KMS-11 (cell line): ENCODE results near the gene DZIP1L.

Experiments used
- H2AFZ ChIP-seq: fragments of 200-600 bp; sonication (generic); 2 replicates; pipeline ENCODE4 v1.6.1; 2016; ENCODE audit warnings: antibody characterized with exemption, mixed run types, low read depth
- H3K27ac ChIP-seq: fragments of 200-600 bp; sonication (generic); 2 replicates; pipeline ENCODE4 v1.6.1; 2016; ENCODE audit warnings: mild to moderate bottlenecking, mixed run types
- H3K27me3 ChIP-seq: fragments of 200-600 bp; sonication (generic); 2 replicates; pipeline ENCODE4 v1.6.1; 2017; ENCODE audit warnings: mild to moderate bottlenecking, low read depth, mixed run types, moderate library complexity; ENCODE audit not compliant: insufficient read depth
- H3K36me3 ChIP-seq: fragments of 200-600 bp; sonication (generic); 2 replicates; pipeline ENCODE4 v1.6.1; 2017; ENCODE audit warnings: mild to moderate bottlenecking, mixed run types; ENCODE audit not compliant: insufficient read depth
- H3K4me1 ChIP-seq: fragments of 200-600 bp; sonication (generic); 2 replicates; pipeline ENCODE4 v1.6.1; 2016; ENCODE audit warnings: mild to moderate bottlenecking, low read depth, mixed run types; ENCODE audit not compliant: poor library complexity, severe bottlenecking
- H3K4me2 ChIP-seq: fragments of 200-600 bp; sonication (generic); 2 replicates; pipeline ENCODE4 v1.7.0; 2016; ENCODE audit warnings: mild to moderate bottlenecking, mixed run types
- H3K4me3 ChIP-seq: fragments of 200-600 bp; sonication (generic); IDR thresholded peaks from 2 replicates; pipeline ENCODE4 v1.6.1; 2017; ENCODE audit warnings: low read depth, low read length, mixed read lengths; ENCODE audit not compliant: insufficient read depth
- H3K79me2 ChIP-seq: fragments of 200-600 bp; sonication (generic); 2 replicates; pipeline ENCODE4 v1.6.1; 2016; ENCODE audit warnings: low read depth, mixed run types; ENCODE audit not compliant: insufficient read depth
- H3K9ac ChIP-seq: fragments of 200-600 bp; sonication (generic); 2 replicates; pipeline ENCODE4 v1.6.1; 2016; ENCODE audit warnings: mild to moderate bottlenecking, mixed run types
- H4K20me1 ChIP-seq: fragments of 200-600 bp; sonication (generic); 2 replicates; pipeline ENCODE4 v1.6.1; 2016; ENCODE audit warnings: mild to moderate bottlenecking, mixed run types; ENCODE audit not compliant: insufficient read depth
- TF ChIP-seq, protein P1 (sequence below): fragments of 200-600 bp; sonication (generic); conservative IDR thresholded peaks from 2 replicates; pipeline ENCODE4 v1.6.1; 2017; ENCODE audit warnings: low read depth, mild to moderate bottlenecking, antibody characterized with exemption, low read length, moderate library complexity, mixed read lengths

DZIP1L gene

DNA sequence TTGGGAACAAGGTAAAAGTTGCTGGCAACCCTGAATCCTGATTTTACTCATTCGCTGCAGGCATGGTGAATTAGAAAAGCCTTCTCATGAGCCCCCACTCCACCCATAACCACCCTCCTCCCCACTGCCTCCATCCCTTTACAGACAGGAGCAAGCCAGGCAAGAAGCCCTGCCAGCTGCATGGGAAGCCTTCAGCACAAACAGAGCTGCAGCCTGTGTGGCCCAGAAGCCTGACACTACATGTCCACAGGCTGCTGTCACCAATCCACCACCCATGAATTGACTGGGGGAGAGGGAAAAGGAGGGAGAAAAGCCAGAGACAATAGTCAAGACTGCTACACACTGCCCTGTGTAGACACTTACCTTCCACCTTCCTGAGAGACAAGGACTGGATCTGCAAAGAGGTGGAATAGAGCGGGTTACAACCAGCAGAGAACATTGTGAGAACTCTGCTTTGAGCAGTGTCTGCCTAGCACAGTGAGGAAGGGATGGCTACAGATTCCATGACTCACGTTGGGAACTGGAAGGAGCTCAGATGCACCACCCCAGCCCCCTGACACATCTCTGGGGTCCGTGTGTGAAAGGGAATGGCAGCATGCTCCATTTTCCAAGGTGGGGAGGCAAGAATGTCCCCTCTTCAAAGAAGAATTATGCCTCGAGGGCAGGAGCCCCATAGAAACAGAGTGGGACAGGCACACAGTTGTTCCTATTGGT, 33.9 kb downstream of the DZIP1L start:
- no peaks in the 10 kb centered on the region for H4K20me1 ChIP-seq
- H3K4me2 ChIP-seq: peak overlapping the region; percentile 52; the same call in 1 of the 2 replicates
- no peaks in the 10 kb centered on the region for H3K36me3 ChIP-seq
- TF ChIP-seq, protein P1, sequence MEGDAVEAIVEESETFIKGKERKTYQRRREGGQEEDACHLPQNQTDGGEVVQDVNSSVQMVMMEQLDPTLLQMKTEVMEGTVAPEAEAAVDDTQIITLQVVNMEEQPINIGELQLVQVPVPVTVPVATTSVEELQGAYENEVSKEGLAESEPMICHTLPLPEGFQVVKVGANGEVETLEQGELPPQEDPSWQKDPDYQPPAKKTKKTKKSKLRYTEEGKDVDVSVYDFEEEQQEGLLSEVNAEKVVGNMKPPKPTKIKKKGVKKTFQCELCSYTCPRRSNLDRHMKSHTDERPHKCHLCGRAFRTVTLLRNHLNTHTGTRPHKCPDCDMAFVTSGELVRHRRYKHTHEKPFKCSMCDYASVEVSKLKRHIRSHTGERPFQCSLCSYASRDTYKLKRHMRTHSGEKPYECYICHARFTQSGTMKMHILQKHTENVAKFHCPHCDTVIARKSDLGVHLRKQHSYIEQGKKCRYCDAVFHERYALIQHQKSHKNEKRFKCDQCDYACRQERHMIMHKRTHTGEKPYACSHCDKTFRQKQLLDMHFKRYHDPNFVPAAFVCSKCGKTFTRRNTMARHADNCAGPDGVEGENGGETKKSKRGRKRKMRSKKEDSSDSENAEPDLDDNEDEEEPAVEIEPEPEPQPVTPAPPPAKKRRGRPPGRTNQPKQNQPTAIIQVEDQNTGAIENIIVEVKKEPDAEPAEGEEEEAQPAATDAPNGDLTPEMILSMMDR: no peak
- no peak overlapping the region for H3K4me3 ChIP-seq
- H3K79me2 ChIP-seq: no peaks in the 10 kb centered on the region
- no peak overlapping the region for H3K9ac ChIP-seq
- H3K4me1 ChIP-seq: peaks cover 22% of the 10 kb centered on the region
- H3K27me3 ChIP-seq: no peaks in the 10 kb centered on the region
- H2AFZ ChIP-seq: no peak overlapping the region
- H3K27ac ChIP-seq: no peak overlapping the region

DNA sequence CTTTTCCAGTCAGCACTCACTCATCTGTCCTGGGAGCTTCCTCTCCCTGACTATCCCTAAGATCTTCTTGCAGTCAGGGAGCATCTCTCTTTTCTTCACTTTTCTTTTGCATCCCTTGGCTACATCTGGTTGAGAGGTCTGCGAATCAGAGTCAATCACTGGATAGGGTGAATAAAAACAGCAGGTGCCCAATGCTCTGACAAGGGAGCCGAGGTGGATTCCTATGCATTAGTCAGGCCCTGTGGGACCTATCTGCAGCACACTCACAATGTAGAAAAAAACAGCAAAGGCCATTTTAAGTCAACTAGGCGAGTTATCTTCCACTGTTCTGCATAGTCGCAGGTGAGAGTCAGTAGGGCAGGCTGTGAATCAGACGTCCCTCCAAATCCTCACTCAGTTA, 35.5 kb downstream of the DZIP1L start:
- no peak overlapping the region for H3K27ac ChIP-seq
- no peaks in the 10 kb centered on the region for H3K36me3 ChIP-seq
- H2AFZ ChIP-seq: no peak overlapping the region
- H4K20me1 ChIP-seq: no peaks in the 10 kb centered on the region
- H3K4me2 ChIP-seq: no peak overlapping the region
- no peaks in the 10 kb centered on the region for H3K27me3 ChIP-seq
- H3K4me1 ChIP-seq: peaks cover 22% of the 10 kb centered on the region
- TF ChIP-seq, protein P1: no peak
- no peak overlapping the region for H3K9ac ChIP-seq
- H3K4me3 ChIP-seq: no peak overlapping the region
- H3K79me2 ChIP-seq: no peaks in the 10 kb centered on the region

DNA sequence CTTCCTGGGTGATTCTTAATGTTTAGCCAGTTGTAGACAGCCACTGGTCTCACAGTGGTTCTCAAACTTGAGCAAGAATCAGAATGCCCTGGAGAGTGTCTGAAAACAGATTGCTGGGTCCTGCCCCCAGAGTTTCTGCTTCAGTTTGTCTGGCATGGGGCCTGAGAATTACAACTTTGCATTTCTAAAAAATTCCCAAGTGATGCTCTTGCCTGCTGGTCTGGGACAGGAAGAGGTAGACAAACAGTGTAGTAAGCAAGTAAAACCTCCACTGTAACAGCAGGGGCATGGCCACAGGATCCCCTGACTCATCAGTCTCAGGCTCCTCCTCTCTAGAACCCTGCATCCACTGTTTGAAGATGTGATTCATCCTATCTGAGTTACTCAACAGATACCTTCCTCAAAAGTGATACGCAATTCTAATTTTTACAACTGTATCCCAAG, 36.5 kb downstream of the DZIP1L start:
- Histone ChIP-seq H3K79me2 (no peaks in the 10 kb centered on the region), H3K4me1 (peaks cover 22% of the 10 kb centered on the region), H2AFZ (no peak overlapping the region), H3K4me3 (no peak overlapping the region), H3K4me2 (no peak overlapping the region), H3K36me3 (no peaks in the 10 kb centered on the region), H3K27me3 (no peaks in the 10 kb centered on the region), H3K27ac (no peak overlapping the region), H3K9ac (no peak overlapping the region), H4K20me1 (no peaks in the 10 kb centered on the region)
- TF ChIP-seq, protein P1: no peak

DNA sequence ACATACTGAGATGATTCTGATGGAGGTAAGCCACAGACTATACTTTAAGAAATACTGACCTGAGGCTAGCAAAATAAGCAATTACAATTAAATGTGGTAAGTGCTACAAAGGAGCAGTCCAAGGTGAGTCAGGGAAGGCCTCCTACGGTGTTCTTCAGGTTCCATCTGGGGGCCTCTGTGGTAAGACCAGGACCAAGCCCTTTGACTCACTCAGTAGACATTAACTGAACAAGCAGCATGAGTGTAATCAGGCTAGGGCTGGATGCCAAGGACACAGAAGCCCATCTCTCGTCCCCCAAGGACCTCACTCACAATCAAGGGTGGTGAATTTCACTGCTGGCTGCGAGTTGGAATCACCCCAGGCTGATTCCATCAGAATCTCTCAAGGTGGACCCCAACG, 37.3 kb downstream of the DZIP1L start:
- H3K27ac ChIP-seq: no peak overlapping the region
- no peaks in the 10 kb centered on the region for H4K20me1 ChIP-seq
- H3K27me3 ChIP-seq: no peaks in the 10 kb centered on the region
- no peaks in the 10 kb centered on the region for H3K79me2 ChIP-seq
- no peak overlapping the region for H3K9ac ChIP-seq
- no peak overlapping the region for H3K4me2 ChIP-seq
- H2AFZ ChIP-seq: no peak overlapping the region
- peaks cover 17% of the 10 kb centered on the region for H3K4me1 ChIP-seq
- no peaks in the 10 kb centered on the region for H3K36me3 ChIP-seq
- TF ChIP-seq, protein P1: no peak
- no peak overlapping the region for H3K4me3 ChIP-seq
